Endothelial cell of umbilical vein (primary cell): ENCODE results near the gene VEPH1. TPM values are rescaled to one million over a fixed set of nuclear protein-coding genes. Genes with fewer than 3 reads are reported as not detected.

ENCODE experiments used
- BruUV-seq: library from RNA; stranded (reverse); fragments of 400-500 nt; replicated peaks from 2 replicates; lab custom pipeline; 2021; lab: Mats Ljungman, UMichigan
- CTCF ChIA-PET: fragments of 300-600, 350-600 bp; sonication (Branson Sonifier 250); formaldehyde crosslinking; loops from one replicate; lab custom pipeline; 2021; ENCODE audit warnings: antibody characterized with exemption, inconsistent platforms; lab: Charles Lee
- POLR2A ChIA-PET: fragments of 300-600, 350-600 bp; sonication (Branson Sonifier 250); formaldehyde crosslinking; loops from one replicate; lab custom pipeline; 2021; ENCODE audit warnings: antibody characterized with exemption, inconsistent platforms; lab: Charles Lee
- DNase-seq: peaks from one replicate; pipeline ENCODE4 v3.0.0-alpha.2; 2011; ENCODE audit warnings: low read depth, low spot score
- FAIRE-seq: peaks from 2 replicates; lab custom pipeline; 2011; peaks lifted over from hg19 to GRCh38; lab: Jason Lieb, UNC
- H2AFZ ChIP-seq: 2 replicates; pipeline ENCODE4 v1.6.0; 2012; ENCODE audit warnings: low read depth, low read length, control low read depth, inconsistent platforms
- H3K27ac ChIP-seq: 2 replicates; pipeline ENCODE4 v1.5.1; 2011; ENCODE audit warnings: low read depth, mild to moderate bottlenecking, control low read depth, low read length, moderate library complexity; ENCODE audit not compliant: insufficient read depth
- H3K27me3 ChIP-seq, 2 experiments: 2 replicates each; pipeline versions ENCODE4 v1.6.0 to v1.6.1; 2011; ENCODE audit warnings: low read length in 2 of 2, mixed read lengths in 1 of 2; ENCODE audit not compliant: control insufficient read depth in 2 of 2, insufficient read depth in 2 of 2
- H3K36me3 ChIP-seq, 2 experiments: 2 replicates in 1 of 2; 3 replicates in 1 of 2; pipeline ENCODE4 v1.5.1; 2011; ENCODE audit warnings: low read length in 2 of 2, mild to moderate bottlenecking in 1 of 2, moderate library complexity in 1 of 2; ENCODE audit not compliant: control insufficient read depth in 2 of 2, insufficient read depth in 2 of 2; ENCODE audit errors: extremely low read depth in 1 of 2
- H3K4me1 ChIP-seq: 3 replicates; pipeline ENCODE4 v1.5.1; 2011; ENCODE audit warnings: mild to moderate bottlenecking, low read length; ENCODE audit not compliant: control insufficient read depth, insufficient read depth; ENCODE audit errors: extremely low read depth
- H3K4me2 ChIP-seq: 2 replicates; pipeline ENCODE4 v1.6.1; 2011; ENCODE audit warnings: low read length, control low read depth, mixed read lengths; ENCODE audit not compliant: insufficient read depth
- H3K4me3 ChIP-seq, 3 experiments: fragments of 200-600 bp in 1 of 3; sonication (generic), shearing (Covaris generic) in 1 of 3; replicated peaks in 1 of 3; 2 replicates each; pipeline ENCODE4 v1.5.1; 2011 to 2016; ENCODE audit warnings: control low read depth in 3 of 3, low read length in 3 of 3, mild to moderate bottlenecking in 2 of 3, inconsistent platforms in 1 of 3, low read depth in 1 of 3, moderate library complexity in 1 of 3; ENCODE audit not compliant: insufficient read depth in 1 of 3
- H3K79me2 ChIP-seq: 2 replicates; pipeline ENCODE4 v1.6.0; 2012; ENCODE audit warnings: low read length, inconsistent platforms; ENCODE audit not compliant: control insufficient read depth, insufficient read depth
- H3K9ac ChIP-seq: replicated peaks from 2 replicates; pipeline ENCODE3; 2011; ENCODE audit warnings: low read length, control low read depth; ENCODE audit not compliant: insufficient read depth; ENCODE audit errors: extremely low read depth
- H3K9me1 ChIP-seq: replicated peaks from 3 replicates; pipeline ENCODE4 v1.6.0; 2011; ENCODE audit warnings: mild to moderate bottlenecking, low read length; ENCODE audit not compliant: control insufficient read depth, insufficient read depth; ENCODE audit errors: extremely low read depth
- H3K9me3 ChIP-seq: replicated peaks from 2 replicates; pipeline ENCODE4 v1.5.1; 2012; ENCODE audit warnings: low read length, inconsistent platforms; ENCODE audit not compliant: control insufficient read depth, insufficient read depth
- H4K20me1 ChIP-seq: replicated peaks from 2 replicates; pipeline ENCODE3; 2011; ENCODE audit warnings: mild to moderate bottlenecking, low read length; ENCODE audit not compliant: control insufficient read depth, insufficient read depth; ENCODE audit errors: extremely low read depth
- CTCF ChIP-seq, 2 donors: IDR thresholded peaks; 1 replicate in 1 of 2; 2 replicates in 1 of 2; pipeline ENCODE4 v1.5.1; 2011; ENCODE audit warnings: low read length in 2 of 2, mild to moderate bottlenecking in 2 of 2, moderate library complexity in 2 of 2, control low read depth in 1 of 2, inconsistent platforms in 1 of 2, low read depth in 1 of 2; ENCODE audit not compliant: insufficient read depth in 1 of 2; ENCODE audit errors: extremely low read depth in 1 of 2
- GATA2 ChIP-seq: IDR thresholded peaks from 2 replicates; pipeline ENCODE4 v1.7.0; 2011; ENCODE audit warnings: low read depth, mild to moderate bottlenecking, moderate library complexity, mixed read lengths, low read length; ENCODE audit not compliant: insufficient read length, insufficient read depth
- MYC ChIP-seq: IDR thresholded peaks from one replicate; pipeline ENCODE4 v1.6.1; 2011; ENCODE audit warnings: mild to moderate bottlenecking, low read depth, low read length
- POLR2A ChIP-seq: IDR thresholded peaks from 2 replicates; pipeline ENCODE4 v1.6.1; 2012; ENCODE audit warnings: low read depth, mild to moderate bottlenecking, control low read depth, low read length
- dilution Hi-C: fragments of 300-500 bp; cut with MboI; formaldehyde crosslinking; loops from one replicate; pipeline ENCODE4 v1.15.0; 2019; ENCODE audit warnings: low sequenced_read_pairs; ENCODE audit not compliant: extremely low pct_ligation_motif_present
- intact Hi-C: fragments of 100-400 bp; cut with micrococcal nuclease; formaldehyde crosslinking; loops from one replicate; pipeline ENCODE4 v1.10.0; 2022
- polyA plus RNA-seq, 4 experiments: library from polyadenylated mRNA; depleted of rRNA in 3 of 4; stranded (reverse) in 3 of 4; unstranded in 1 of 4; fragments of >200 nt; gene quantifications; 2 replicates each; pipeline versions ENCODE4 v1.2.1 to v1.2.3, GENCODE V29; 2011 to 2012; ENCODE audit warnings: missing spikeins in 1 of 4
- total RNA-seq: library from RNA; stranded (reverse); gene quantifications from 2 replicates; pipeline ENCODE4 v1.2.3, GENCODE V29; 2021
- TF ChIP-seq, protein P1 (sequence below): IDR thresholded peaks from 2 replicates; pipeline ENCODE4 v1.6.1; 2011; ENCODE audit not compliant: insufficient read depth, insufficient read length

VEPH1 gene
- total and polyA plus RNA-seq, 2 donors (not counting 3 experiments of a cell fraction or from before 2014, with no cell fraction given): 42.9 to 136 TPM

- ChIA-PET CTCF (interaction anchor here (0.6 to 3.5 kb wide), 9 partner anchors 15 to 241 kb away, joined by 3 to 26 read pairs (median 6); no protein-coding TSS in a partner anchor), POLR2A (interaction anchor here (0.5 kb wide), 1 partner anchor 234 kb away, joined by 4 read pairs; no protein-coding TSS in a partner anchor)
- FAIRE-seq: no peak
- no peaks in the 10 kb centered on the region for H3K9me1 ChIP-seq
- dilution Hi-C loops: no loop called here
- no peak overlapping the region for H3K9ac ChIP-seq
- H3K27me3 ChIP-seq: no peaks in the 10 kb centered on the region
- H4K20me1 ChIP-seq: no peaks in the 10 kb centered on the region
- intact Hi-C loops: no loop called here
- DNase-seq: no peak
- H2AFZ ChIP-seq: no peak overlapping the region
- BruUV-seq: no TSS peak
- H3K9me3 ChIP-seq: no peaks in the 10 kb centered on the region
- peak overlapping the region; percentile 38 for H3K27ac ChIP-seq
- peaks cover 0 to 17% of the 10 kb centered on the region in 2 experiments for H3K36me3 ChIP-seq
- H3K4me1 ChIP-seq: peaks cover 57% of the 10 kb centered on the region
- H3K4me3 ChIP-seq: no peak overlapping the region
- TF ChIP-seq MYC (no peak), GATA2 (no peak), POLR2A (no peak), CTCF (IDR thresholded peaks at IDR 0.05; ENCODE audit: extremely low read depth in 1 of 2, insufficient read depth in 1 of 2, low read depth in 1 of 2, low read length in 2 of 2) (no peak)
- TF ChIP-seq, protein P1, sequence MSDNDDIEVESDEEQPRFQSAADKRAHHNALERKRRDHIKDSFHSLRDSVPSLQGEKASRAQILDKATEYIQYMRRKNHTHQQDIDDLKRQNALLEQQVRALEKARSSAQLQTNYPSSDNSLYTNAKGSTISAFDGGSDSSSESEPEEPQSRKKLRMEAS: no peak
- peaks cover 56% of the 10 kb centered on the region for H3K79me2 ChIP-seq
- H3K4me2 ChIP-seq: peak overlapping the region; percentile 28
Observed at GRCh38 chr3:157442729-157443128, 60.5 kb downstream of the VEPH1 start.
